Vagina (tissue), 2 donors: ENCODE results near the gene AMMECR1.

Source experiments
- CTCF ChIP-seq, 3 experiments: fragments of 450-650 bp in 2 of 3; fragments of 200-600 bp in 1 of 3; sonication (generic) in 1 of 3; IDR thresholded peaks; one replicate each; pipeline ENCODE4 v1.5.1; 2017 to 2019; ENCODE audit warnings: antibody characterized with exemption in 3 of 3, mild to moderate bottlenecking in 2 of 3, moderate library complexity in 2 of 3
- POLR2AphosphoS5 ChIP-seq, 2 donors: sonication (generic); formaldehyde crosslinking; IDR thresholded peaks; one replicate each; pipeline ENCODE4 v1.9.0; 2017; ENCODE audit warnings: antibody characterized with exemption in 2 of 2, mild to moderate bottlenecking in 2 of 2, low read depth in 1 of 2; ENCODE audit not compliant: insufficient read depth in 1 of 2

GRCh38 chrX:110282922-110283321 is 35.0 kb downstream of the AMMECR1 start:
- TF ChIP-seq CTCF (IDR thresholded peaks at IDR 0.05): no peak
- no peak for TF ChIP-seq POLR2AphosphoS5 (IDR thresholded peaks at IDR 0.05; ENCODE audit: insufficient read depth in 1 of 2, low read depth in 1 of 2)
